Uterus (tissue), 4 donors: ENCODE measurements around the gene EVI2A. TPM values are rescaled to one million over a fixed set of nuclear protein-coding genes. Genes with fewer than 3 reads are reported as not detected.

Source experiments
- DNase-seq, 2 donors: peaks; one replicate each; pipeline ENCODE4 v3.0.0-alpha.2; 2019 to 2020
- H3K27ac ChIP-seq, 2 donors: fragments of 200-600 bp; sonication (generic); 1 replicate in 1 of 2; 2 replicates in 1 of 2; pipeline ENCODE4 v1.5.1; 2016 to 2018
- H3K27me3 ChIP-seq, 2 donors: fragments of 200-600 bp; sonication (generic); one replicate each; pipeline ENCODE4 v1.5.1; 2018 to 2019; ENCODE audit warnings: control low read depth in 1 of 2
- H3K36me3 ChIP-seq, 2 donors: fragments of 200-600 bp; sonication (generic); one replicate each; pipeline ENCODE4 v1.5.1; 2019; ENCODE audit warnings: control low read depth in 1 of 2
- H3K4me1 ChIP-seq, 2 donors: fragments of 200-600 bp; sonication (generic); one replicate each; pipeline ENCODE4 v1.5.1; 2018 to 2019; ENCODE audit warnings: control low read depth in 1 of 2
- H3K4me3 ChIP-seq, 2 donors: fragments of 200-600 bp; sonication (generic); 1 replicate in 1 of 2; 2 replicates in 1 of 2; pipeline ENCODE4 v1.5.1; 2018 to 2019; ENCODE audit warnings: mild to moderate bottlenecking in 1 of 2
- H3K9me3 ChIP-seq, 2 donors: fragments of 200-600 bp; sonication (generic); one replicate each; pipeline ENCODE4 v1.5.1; 2019; ENCODE audit warnings: control low read depth in 1 of 2
- POLR2A ChIP-seq, 2 donors: fragments of 450-650 bp; IDR thresholded peaks; one replicate each; pipeline ENCODE4 v1.6.1; 2016; ENCODE audit warnings: antibody characterized with exemption in 2 of 2, mild to moderate bottlenecking in 1 of 2, moderate library complexity in 1 of 2
- intact Hi-C: fragments of 100-400 bp; cut with DNase I; formaldehyde crosslinking; loops from one replicate; pipeline ENCODE4 v1.15.1; 2023; ENCODE audit warnings: low total_unique reads
- total RNA-seq, 4 donors: library from RNA; depleted of rRNA in 3 of 4; stranded (reverse); fragments of >200 nt in 3 of 4; gene quantifications; one replicate each; pipeline versions ENCODE4 v1.1.0 to v1.2.4, GENCODE V29; 2014 to 2023
- TF ChIP-seq, protein P1 (sequence below), 4 experiments: fragments of 200-600 bp in 2 of 4; fragments of 450-650 bp in 2 of 4; sonication (generic) in 2 of 4; IDR thresholded peaks; one replicate each; pipeline ENCODE4 v1.5.1; 2016 to 2019; ENCODE audit warnings: antibody characterized with exemption in 4 of 4, mild to moderate bottlenecking in 2 of 4, moderate library complexity in 1 of 4
- donor health status: DM: yes; HTN: yes; CAD: no.

EVI2A gene
- total RNA-seq, 4 donors from 2014 or later: 2.0 to 17.9 (median 7.2) TPM

- H3K9me3 ChIP-seq: no peaks in the 10 kb centered on the region
- H3K27ac ChIP-seq: no peak overlapping the region
- no peak overlapping the region for H3K4me3 ChIP-seq
- no peaks in the 10 kb centered on the region for H3K4me1 ChIP-seq
- H3K36me3 ChIP-seq: no peaks in the 10 kb centered on the region
- no peaks in the 10 kb centered on the region for H3K27me3 ChIP-seq
- no peak for DNase-seq
- intact Hi-C loops: no loop called here
- TF ChIP-seq POLR2A (IDR thresholded peaks at IDR 0.05): no peak
- TF ChIP-seq, protein P1, sequence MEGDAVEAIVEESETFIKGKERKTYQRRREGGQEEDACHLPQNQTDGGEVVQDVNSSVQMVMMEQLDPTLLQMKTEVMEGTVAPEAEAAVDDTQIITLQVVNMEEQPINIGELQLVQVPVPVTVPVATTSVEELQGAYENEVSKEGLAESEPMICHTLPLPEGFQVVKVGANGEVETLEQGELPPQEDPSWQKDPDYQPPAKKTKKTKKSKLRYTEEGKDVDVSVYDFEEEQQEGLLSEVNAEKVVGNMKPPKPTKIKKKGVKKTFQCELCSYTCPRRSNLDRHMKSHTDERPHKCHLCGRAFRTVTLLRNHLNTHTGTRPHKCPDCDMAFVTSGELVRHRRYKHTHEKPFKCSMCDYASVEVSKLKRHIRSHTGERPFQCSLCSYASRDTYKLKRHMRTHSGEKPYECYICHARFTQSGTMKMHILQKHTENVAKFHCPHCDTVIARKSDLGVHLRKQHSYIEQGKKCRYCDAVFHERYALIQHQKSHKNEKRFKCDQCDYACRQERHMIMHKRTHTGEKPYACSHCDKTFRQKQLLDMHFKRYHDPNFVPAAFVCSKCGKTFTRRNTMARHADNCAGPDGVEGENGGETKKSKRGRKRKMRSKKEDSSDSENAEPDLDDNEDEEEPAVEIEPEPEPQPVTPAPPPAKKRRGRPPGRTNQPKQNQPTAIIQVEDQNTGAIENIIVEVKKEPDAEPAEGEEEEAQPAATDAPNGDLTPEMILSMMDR (IDR thresholded peaks at IDR 0.05): no peak
Observed at GRCh38 chr17:31307640-31308039, 13.8 kb downstream of the EVI2A start.

GRCh38 chr17:31299624-31300023 is 21.8 kb downstream of the EVI2A start:
- TF ChIP-seq POLR2A (IDR thresholded peaks at IDR 0.05): no peak
- TF ChIP-seq, protein P1 (IDR thresholded peaks at IDR 0.05): no peak
- Histone ChIP-seq H3K27ac (no peak overlapping the region), H3K27me3 (no peaks in the 10 kb centered on the region), H3K36me3 (no peaks in the 10 kb centered on the region), H3K9me3 (no peaks in the 10 kb centered on the region), H3K4me1 (no peaks in the 10 kb centered on the region), H3K4me3 (no peak overlapping the region)
- DNase-seq: no peak
- intact Hi-C loops: no loop called here

DNA sequence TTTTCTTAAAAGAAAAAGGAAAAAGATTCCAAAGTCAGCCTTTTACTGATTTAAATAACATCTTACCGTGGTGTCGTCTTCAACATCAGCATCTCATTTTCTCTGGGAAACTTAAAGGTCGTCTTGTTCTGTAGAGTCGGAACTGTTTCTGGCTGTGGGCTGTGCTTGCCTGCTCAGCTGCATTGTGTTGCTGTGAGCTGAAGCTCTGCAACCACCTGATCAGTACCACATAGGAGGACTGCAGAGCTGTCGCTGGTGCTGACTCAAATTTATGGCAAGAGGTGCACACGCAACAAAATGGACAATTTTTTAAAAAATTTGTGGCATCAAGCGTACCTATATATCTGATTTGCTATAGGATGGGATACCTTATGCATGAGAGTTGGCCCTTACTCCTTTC is 24.3 kb downstream of the EVI2A start, which contains the start of gene OMG:
Gene OMG (minus strand): TSS at position 150 of the 400 bp plus-strand sequence. CDS start 908 bp downstream, outside the sequence.
- Histone ChIP-seq H3K27me3 (no peaks in the 10 kb centered on the region), H3K9me3 (no peaks in the 10 kb centered on the region), H3K27ac (no peak within 1 kb of the TSS), H3K4me1 (no peaks in the 10 kb centered on the region), H3K4me3 (no peak within 1 kb of the TSS), H3K36me3 (no peaks in the 10 kb centered on the region)
- intact Hi-C loops: no loop called here
- no peak for TF ChIP-seq POLR2A (IDR thresholded peaks at IDR 0.05)
- TF ChIP-seq, protein P1 (IDR thresholded peaks at IDR 0.05): no peak
- no peak for DNase-seq

GRCh38 chr17:31296142-31296541 is 25.3 kb downstream of the EVI2A start:
- intact Hi-C loops: no loop called here
- Histone ChIP-seq H3K27me3 (no peaks in the 10 kb centered on the region), H3K4me3 (no peak overlapping the region), H3K4me1 (no peaks in the 10 kb centered on the region), H3K36me3 (no peaks in the 10 kb centered on the region), H3K9me3 (no peaks in the 10 kb centered on the region), H3K27ac (no peak overlapping the region)
- DNase-seq: no peak
- no peak for TF ChIP-seq POLR2A (IDR thresholded peaks at IDR 0.05)
- TF ChIP-seq, protein P1 (IDR thresholded peaks at IDR 0.05): no peak

DNA sequence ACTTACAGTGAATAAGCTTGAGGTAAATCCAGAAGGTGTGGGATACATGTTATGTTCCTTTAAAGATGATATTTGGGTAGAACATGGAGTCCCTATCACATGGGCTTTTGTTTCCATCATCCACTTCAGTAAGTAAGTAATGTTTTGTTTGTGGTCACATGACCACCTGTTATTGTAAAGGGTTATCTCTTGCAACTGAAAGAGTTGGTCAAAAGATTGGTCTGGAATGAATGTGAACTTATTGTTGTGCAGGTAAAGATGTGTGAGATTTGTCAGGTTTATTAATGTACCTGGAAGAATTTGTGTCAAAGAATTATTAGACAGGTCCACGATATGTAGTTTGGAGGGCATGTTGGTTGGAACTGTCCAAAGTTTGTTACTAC is 25.9 kb downstream of the EVI2A start:
- DNase-seq: no peak
- intact Hi-C loops: no loop called here
- Histone ChIP-seq H3K27ac (no peak overlapping the region), H3K4me3 (no peak overlapping the region), H3K9me3 (no peaks in the 10 kb centered on the region), H3K27me3 (no peaks in the 10 kb centered on the region), H3K36me3 (no peaks in the 10 kb centered on the region), H3K4me1 (no peaks in the 10 kb centered on the region)
- TF ChIP-seq, protein P1 (IDR thresholded peaks at IDR 0.05): no peak
- TF ChIP-seq POLR2A (IDR thresholded peaks at IDR 0.05): no peak
